ENCODE measurements around the gene SMPD3.

DNA sequence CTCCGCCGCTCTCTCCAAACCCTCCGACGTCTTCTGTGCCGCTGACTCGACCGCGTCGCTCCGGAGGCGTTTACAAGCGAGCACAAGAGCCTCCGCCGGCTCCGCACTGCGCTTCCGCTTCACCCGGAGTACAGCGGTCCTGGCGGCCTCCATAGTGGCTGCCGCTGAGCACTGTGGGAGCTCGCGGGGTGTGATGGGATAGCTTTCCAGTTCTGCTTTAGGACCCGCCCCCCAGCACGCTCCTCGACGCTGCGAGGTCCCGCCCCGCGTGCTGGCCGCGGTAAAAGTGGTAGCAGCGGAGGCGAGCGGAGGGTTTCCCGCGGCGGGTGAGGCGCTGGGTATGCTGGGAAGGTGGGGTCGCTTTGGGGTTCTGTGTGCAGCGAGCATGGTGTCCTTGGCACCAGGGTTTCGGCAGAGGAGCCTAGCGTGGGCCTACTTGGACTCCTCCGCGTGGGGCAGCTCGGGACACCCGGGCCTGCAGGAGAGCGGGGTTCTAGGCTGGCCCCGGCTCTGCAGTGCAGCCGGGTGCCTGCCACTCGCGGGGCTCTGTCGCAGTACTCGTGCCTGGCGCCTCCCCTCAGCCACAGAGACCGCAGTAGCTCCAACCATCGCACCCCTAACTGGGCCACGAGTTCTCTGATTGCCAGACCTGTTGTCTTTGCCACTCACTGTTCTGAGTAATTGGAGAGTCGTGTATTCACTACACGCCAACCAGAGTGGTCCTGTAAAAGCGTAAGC lies 137.4 kb downstream of the SMPD3 start, which contains the start of the genes PRMT7 and SLC7A6OS:
- TF ChIP-seq RFX5 (IDR thresholded peaks at IDR 0.05; ENCODE audit: borderline replicate concordance, low read depth, low read length) (no peak), FOSL1 (IDR thresholded peaks at IDR 0.05; ENCODE audit: insufficient read depth, low read depth, low read length) (no peak)
